K562 (cell line): Measurements from ENCODE around the gene TRIM44. TPM values are rescaled to one million over a fixed set of nuclear protein-coding genes. Genes with fewer than 3 reads are reported as not detected.

Source experiments
- CREB3 ChIP-seq: fragments of 450-650 bp; conservative IDR thresholded peaks from 2 replicates; pipeline ENCODE4 v1.6.1; 2016; ENCODE audit warnings: missing genetic modification characterization, low read depth, mild to moderate bottlenecking, missing compliant biosample characterization, moderate library complexity
- CXXC5 ChIP-seq: fragments of 250-450 bp; sonication (Bioruptor Pico); IDR thresholded peaks from 2 replicates; pipeline ENCODE4 v1.8.0; 2022; ENCODE audit warnings: inconsistent platforms, mild to moderate bottlenecking, moderate library complexity
- FOXM1 ChIP-seq, 2 experiments: fragments of 450-650 bp in 1 of 2; sonication (generic) in 1 of 2; formaldehyde crosslinking in 1 of 2; IDR thresholded peaks; 2 replicates each; pipeline versions ENCODE4 v1.6.1 to v1.9.0; 2017 to 2022; ENCODE audit warnings: low read depth in 2 of 2, mild to moderate bottlenecking in 2 of 2, missing genetic modification reagents in 1 of 2, moderate library complexity in 1 of 2
- SAFB ChIP-seq: fragments of 200-400 bp; formaldehyde crosslinking; IDR thresholded peaks from 2 replicates; pipeline ENCODE4 v1.6.1; 2017; ENCODE audit warnings: low read depth, low read length, borderline replicate concordance
- SAP30 ChIP-seq: fragments of 200-600 bp; sonication (generic); IDR thresholded peaks from 2 replicates; pipeline ENCODE4 v1.6.1; 2012; ENCODE audit warnings: borderline replicate concordance, low read depth, mild to moderate bottlenecking, moderate library complexity, low read length, control low read depth, inconsistent platforms; ENCODE audit not compliant: insufficient read depth, poor library complexity, severe bottlenecking
- USF1 ChIP-seq: sonication (generic); formaldehyde crosslinking; IDR thresholded peaks from 2 replicates; pipeline ENCODE4 v1.9.0; 2022; ENCODE audit warnings: mild to moderate bottlenecking, missing genetic modification reagents
- XRCC5 ChIP-seq: fragments of 200-400 bp; formaldehyde crosslinking; IDR thresholded peaks from 2 replicates; pipeline ENCODE4 v1.6.1; 2017; ENCODE audit warnings: low read depth, mild to moderate bottlenecking, low read length
- ZBTB1 ChIP-seq: sonication (generic); formaldehyde crosslinking; IDR thresholded peaks from 2 replicates; pipeline ENCODE4 v1.8.1; 2023; ENCODE audit warnings: missing genetic modification reagents, low read depth, mild to moderate bottlenecking, borderline replicate concordance
- ZBTB34 ChIP-seq: fragments of 250-450 bp; sonication (Bioruptor Pico); IDR thresholded peaks from 2 replicates; pipeline ENCODE4 v1.8.0; 2021; ENCODE audit warnings: mild to moderate bottlenecking, moderate library complexity
- ZNF24 ChIP-seq: fragments of 450-650 bp; IDR thresholded peaks from 2 replicates; pipeline ENCODE4 v1.6.1; 2016
- polyA plus RNA-seq, 8 experiments: library from polyadenylated mRNA; depleted of rRNA in 4 of 8; stranded (reverse) in 5 of 8; unstranded in 3 of 8; fragments of >200 nt; fragmentation: Nextera tagmentation in 2 of 8; fragmentation: Illumina TruSeq in 1 of 8; extraction: Ambion mirVana in 2 of 8; extraction: Trizol in 1 of 8; gene quantifications; 2 replicates each; pipeline versions ENCODE4 v1.2.1 to v1.2.3, GENCODE V29; 2011 to 2014; ENCODE audit warnings: inconsistent platforms in 1 of 8, missing spikeins in 1 of 8
- total RNA-seq, 7 experiments: library from RNA; depleted of rRNA in 6 of 7; stranded (reverse); fragments of >200 nt in 6 of 7; fragmentation: Illumina TruSeq in 2 of 7; extraction: Trizol in 2 of 7; gene quantifications; 2 replicates each; pipeline versions ENCODE4 v1.2.1 to v1.2.3, GENCODE V29; 2011 to 2021; ENCODE audit warnings: low replicate concordance in 1 of 7

TRIM44 gene
- total and polyA plus RNA-seq, 9 of the 15 experiments (the other 6 are each of a cell fraction or from before 2014, with no cell fraction given): 8.3 to 105 (median 37.2) TPM

DNA sequence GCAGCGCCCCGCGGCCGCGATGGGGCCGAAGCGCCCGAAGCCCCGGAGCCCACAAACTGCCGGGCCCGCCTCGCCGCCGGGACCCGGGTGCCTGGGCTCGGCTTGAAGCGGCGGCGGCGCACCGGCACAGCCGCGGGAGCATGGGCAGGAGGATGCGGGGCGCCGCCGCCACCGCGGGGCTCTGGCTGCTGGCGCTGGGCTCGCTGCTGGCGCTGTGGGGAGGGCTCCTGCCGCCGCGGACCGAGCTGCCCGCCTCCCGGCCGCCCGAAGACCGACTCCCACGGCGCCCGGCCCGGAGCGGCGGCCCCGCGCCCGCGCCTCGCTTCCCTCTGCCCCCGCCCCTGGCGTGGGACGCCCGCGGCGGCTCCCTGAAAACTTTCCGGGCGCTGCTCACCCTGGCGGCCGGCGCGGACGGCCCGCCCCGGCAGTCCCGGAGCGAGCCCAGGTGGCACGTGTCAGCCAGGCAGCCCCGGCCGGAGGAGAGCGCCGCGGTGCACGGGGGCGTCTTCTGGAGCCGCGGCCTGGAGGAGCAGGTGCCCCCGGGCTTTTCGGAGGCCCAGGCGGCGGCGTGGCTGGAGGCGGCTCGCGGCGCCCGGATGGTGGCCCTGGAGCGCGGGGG, 44.0 kb upstream of the TRIM44 start (continued):
- TF ChIP-seq ZBTB34 (CRISPR knock-in tag) (no peak), FOXM1 (IDR thresholded peaks at IDR 0.05; ENCODE audit: low read depth) (no peak), FOXM1 (CRISPR knock-in tag; IDR thresholded peaks at IDR 0.05; ENCODE audit: low read depth) (0 out of 2 replicates have a peak, but pooled peaks have one; percentile 35), ZBTB1 (CRISPR knock-in tag) (0 out of 2 replicates have a peak, but pooled peaks have one; percentile 15), ZNF24 (no peak), SAP30 (no peak), CXXC5 (CRISPR knock-in tag) (peak; percentile 56; the same call in 1 of the 2 replicates), CREB3 (tag) (no peak), XRCC5 (no peak), USF1 (0 out of 2 replicates have a peak, but pooled peaks have one; percentile 16), SAFB (0 out of 2 replicates have a peak, but pooled peaks have one; percentile 16)
